Ishikawa (cell line): ENCODE measurements around the gene IRF8.

Experiments used
- CEBPB ChIP-seq: IDR thresholded peaks from 2 replicates; pipeline ENCODE4 v1.6.1; 2012
- CREB1 ChIP-seq: IDR thresholded peaks from 2 replicates; pipeline ENCODE4 v1.6.1; 2012; ENCODE audit warnings: low read depth
- EGR1 ChIP-seq: IDR thresholded peaks from 2 replicates; pipeline ENCODE4 v1.6.1; 2012
- EP300 ChIP-seq: IDR thresholded peaks from 2 replicates; pipeline ENCODE4 v1.6.1; 2012; ENCODE audit warnings: borderline replicate concordance
- FOXM1 ChIP-seq: IDR thresholded peaks from 2 replicates; pipeline ENCODE4 v1.6.1; 2012; ENCODE audit warnings: low read depth, borderline replicate concordance
- NFIC ChIP-seq: IDR thresholded peaks from 2 replicates; pipeline ENCODE4 v1.6.1; 2012
- RAD21 ChIP-seq: IDR thresholded peaks from 2 replicates; pipeline ENCODE4 v1.6.1; 2012; ENCODE audit warnings: low read depth
- TAF1 ChIP-seq: IDR thresholded peaks from 2 replicates; pipeline ENCODE4 v1.6.1; 2012; ENCODE audit warnings: low read depth, mild to moderate bottlenecking
- TCF12 ChIP-seq: IDR thresholded peaks from 2 replicates; pipeline ENCODE4 v1.6.1; 2012; ENCODE audit warnings: low read depth
- TEAD4 ChIP-seq: IDR thresholded peaks from 2 replicates; pipeline ENCODE4 v1.6.1; 2012
- YY1 ChIP-seq: IDR thresholded peaks from 2 replicates; pipeline ENCODE4 v1.6.1; 2012; ENCODE audit warnings: low read depth
- ZBTB7A ChIP-seq: IDR thresholded peaks from 2 replicates; pipeline ENCODE4 v1.6.1; 2012; ENCODE audit warnings: low read depth
- TF ChIP-seq, protein P1 (sequence below): IDR thresholded peaks from 2 replicates; pipeline ENCODE4 v1.6.1; 2012
- TF ChIP-seq, protein P2 (sequence below): IDR thresholded peaks from 2 replicates; pipeline ENCODE4 v1.6.1; 2012; ENCODE audit warnings: low read depth, mild to moderate bottlenecking
- TF ChIP-seq, protein P3 (sequence below): IDR thresholded peaks from 2 replicates; pipeline ENCODE4 v1.6.1; 2012

Gene IRF8

DNA sequence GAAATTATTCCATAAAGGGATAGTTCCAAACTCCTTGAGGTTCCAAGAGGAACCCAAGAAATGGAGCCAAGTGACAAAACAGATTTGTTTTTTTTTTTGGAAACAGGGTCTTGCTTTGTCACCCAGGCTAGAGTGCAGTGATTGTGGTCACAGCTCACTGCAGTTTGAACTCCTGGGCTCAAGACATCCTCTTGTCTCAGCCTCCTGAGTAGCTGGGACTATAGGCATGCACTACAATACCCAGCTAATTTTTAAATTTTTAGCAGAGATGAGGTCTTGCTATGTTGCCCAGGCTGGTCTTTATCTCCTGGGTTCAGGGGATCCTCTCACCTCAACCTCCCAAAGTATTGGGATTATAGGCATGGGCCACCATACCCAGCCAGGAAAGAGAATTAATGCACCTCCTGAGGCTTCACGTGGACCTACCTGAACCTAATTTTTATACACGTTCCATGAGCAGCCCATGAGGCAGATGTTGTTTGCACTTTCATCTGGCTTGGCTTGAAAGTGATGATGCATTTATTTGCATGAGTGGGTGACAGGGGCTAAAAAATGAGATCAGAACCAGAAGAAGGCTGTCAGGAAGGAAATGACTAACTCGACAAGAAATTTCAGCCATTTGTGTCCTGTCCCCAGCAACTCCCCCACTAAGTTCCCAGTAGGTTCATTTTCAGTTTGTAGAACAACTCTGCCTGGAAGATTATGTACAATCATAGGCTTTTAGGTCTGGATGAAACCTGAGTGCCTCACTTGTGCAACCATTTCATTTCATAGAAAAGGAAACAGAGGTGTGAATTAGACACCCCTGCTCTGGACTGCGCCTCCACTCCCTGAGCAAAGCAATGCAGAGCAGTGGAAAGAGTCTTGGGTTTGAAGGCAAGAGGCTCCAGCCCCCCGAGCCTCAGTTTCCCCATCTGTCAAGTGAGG lies 10.3 kb upstream of the IRF8 start:
- TF ChIP-seq ZBTB7A: no peak

DNA sequence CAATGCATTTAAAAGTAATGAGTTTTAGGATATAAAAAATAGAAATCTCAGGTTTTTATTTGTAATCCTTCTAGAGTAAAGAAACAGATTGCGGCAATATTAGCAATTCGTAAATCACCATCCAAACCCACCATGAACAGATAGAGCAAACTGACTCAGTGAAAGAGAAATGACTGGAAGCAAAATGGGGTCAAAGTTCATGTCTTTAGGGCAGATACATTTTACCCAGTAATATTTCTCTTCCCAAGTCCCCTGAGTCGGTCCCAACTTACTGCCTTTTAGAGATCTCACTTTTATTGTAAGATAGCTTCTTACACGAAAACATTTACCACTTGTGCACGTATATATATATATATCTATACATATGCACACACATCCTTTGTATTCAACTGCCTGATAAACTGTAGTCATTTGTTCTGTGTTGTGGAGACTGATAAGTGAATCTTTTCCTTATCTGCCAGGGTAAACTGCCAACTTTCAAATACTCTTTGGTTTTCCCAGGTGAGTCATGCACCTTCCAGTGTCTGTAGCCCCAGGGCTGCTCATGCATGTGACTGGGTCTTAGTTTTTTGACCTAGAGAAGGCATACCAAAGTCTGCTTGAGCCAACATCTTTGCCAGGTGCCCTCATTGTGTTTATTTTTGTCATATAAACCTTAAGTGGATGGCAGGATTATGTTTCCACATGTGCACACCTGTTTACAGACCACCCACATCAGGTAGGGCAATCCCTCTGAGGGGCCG lies 7.8 kb upstream of the IRF8 start:
- TF ChIP-seq TCF12 (no peak), CREB1 (no peak), TAF1 (no peak), FOXM1 (no peak), NFIC (no peak), RAD21 (no peak), TEAD4 (no peak), EP300 (no peak), ZBTB7A (no peak), CEBPB (no peak), YY1 (no peak), EGR1 (no peak)
- TF ChIP-seq, protein P1, sequence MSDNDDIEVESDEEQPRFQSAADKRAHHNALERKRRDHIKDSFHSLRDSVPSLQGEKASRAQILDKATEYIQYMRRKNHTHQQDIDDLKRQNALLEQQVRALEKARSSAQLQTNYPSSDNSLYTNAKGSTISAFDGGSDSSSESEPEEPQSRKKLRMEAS: no peak
- TF ChIP-seq, protein P2, sequence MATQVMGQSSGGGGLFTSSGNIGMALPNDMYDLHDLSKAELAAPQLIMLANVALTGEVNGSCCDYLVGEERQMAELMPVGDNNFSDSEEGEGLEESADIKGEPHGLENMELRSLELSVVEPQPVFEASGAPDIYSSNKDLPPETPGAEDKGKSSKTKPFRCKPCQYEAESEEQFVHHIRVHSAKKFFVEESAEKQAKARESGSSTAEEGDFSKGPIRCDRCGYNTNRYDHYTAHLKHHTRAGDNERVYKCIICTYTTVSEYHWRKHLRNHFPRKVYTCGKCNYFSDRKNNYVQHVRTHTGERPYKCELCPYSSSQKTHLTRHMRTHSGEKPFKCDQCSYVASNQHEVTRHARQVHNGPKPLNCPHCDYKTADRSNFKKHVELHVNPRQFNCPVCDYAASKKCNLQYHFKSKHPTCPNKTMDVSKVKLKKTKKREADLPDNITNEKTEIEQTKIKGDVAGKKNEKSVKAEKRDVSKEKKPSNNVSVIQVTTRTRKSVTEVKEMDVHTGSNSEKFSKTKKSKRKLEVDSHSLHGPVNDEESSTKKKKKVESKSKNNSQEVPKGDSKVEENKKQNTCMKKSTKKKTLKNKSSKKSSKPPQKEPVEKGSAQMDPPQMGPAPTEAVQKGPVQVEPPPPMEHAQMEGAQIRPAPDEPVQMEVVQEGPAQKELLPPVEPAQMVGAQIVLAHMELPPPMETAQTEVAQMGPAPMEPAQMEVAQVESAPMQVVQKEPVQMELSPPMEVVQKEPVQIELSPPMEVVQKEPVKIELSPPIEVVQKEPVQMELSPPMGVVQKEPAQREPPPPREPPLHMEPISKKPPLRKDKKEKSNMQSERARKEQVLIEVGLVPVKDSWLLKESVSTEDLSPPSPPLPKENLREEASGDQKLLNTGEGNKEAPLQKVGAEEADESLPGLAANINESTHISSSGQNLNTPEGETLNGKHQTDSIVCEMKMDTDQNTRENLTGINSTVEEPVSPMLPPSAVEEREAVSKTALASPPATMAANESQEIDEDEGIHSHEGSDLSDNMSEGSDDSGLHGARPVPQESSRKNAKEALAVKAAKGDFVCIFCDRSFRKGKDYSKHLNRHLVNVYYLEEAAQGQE: no peak
- TF ChIP-seq, protein P3, sequence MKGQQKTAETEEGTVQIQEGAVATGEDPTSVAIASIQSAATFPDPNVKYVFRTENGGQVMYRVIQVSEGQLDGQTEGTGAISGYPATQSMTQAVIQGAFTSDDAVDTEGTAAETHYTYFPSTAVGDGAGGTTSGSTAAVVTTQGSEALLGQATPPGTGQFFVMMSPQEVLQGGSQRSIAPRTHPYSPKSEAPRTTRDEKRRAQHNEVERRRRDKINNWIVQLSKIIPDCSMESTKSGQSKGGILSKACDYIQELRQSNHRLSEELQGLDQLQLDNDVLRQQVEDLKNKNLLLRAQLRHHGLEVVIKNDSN: no peak

DNA sequence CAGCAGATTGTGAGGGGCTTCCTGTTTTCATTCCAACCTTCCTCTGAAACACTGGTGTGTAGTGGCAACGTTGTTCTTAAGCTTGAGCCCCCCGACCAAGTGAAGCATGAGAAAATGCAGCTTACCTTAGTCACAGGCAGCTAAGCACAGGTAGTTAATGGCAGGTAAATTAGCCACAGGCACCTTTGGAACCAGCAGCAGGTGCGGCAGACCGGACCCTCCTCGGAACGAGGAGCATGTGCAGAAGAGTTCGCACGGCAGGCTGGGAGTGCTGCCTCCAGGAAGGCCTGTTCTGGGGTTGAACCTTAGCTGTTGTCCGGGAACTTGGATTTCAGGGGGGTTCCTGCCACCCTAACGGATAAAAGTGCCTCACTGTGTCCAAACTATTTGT lies 7.2 kb upstream of the IRF8 start:
- TF ChIP-seq FOXM1 (no peak), TCF12 (no peak), EP300 (no peak), YY1 (no peak), ZBTB7A (no peak), EGR1 (no peak), TAF1 (no peak), CREB1 (no peak), TEAD4 (no peak), CEBPB (no peak), RAD21 (no peak), NFIC (no peak)
- TF ChIP-seq, protein P3: no peak
- TF ChIP-seq, protein P1: no peak
- TF ChIP-seq, protein P2: no peak

DNA sequence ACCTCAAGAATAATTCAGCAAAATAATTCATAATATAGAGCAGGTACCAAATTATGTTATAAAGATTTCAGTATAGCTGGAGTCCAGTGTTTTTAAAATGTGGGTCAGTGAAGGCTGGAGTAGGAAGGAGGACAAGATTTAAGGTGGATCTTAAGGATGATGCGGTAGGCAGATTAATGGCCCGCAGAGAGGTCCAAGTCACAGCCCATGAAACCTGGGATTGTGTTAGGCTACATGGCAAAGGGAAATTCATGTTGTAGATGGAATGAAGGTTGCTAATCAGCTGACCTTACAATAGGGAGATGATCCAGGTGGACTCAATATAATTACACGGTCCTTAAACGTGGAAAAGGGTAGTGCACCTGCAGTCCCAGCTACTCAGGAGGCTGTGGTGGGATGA lies 6.2 kb upstream of the IRF8 start:
- TF ChIP-seq ZBTB7A (no peak), CREB1 (no peak), EP300 (no peak), TAF1 (no peak), TEAD4 (no peak), NFIC (no peak)
- TF ChIP-seq, protein P2: no peak
